Transverse colon (tissue), 3 donors: ENCODE data around the gene PCAT6.

Source experiments
- POLR2A ChIP-seq: fragments of 450-650 bp; IDR thresholded peaks from one replicate; pipeline ENCODE4 v1.6.1; 2016; ENCODE audit warnings: antibody characterized with exemption, mild to moderate bottlenecking, moderate library complexity
- TF ChIP-seq, protein P1 (sequence below), 5 experiments: fragments of 200-600 bp in 3 of 5; fragments of 450-650 bp in 2 of 5; sonication (generic) in 3 of 5; IDR thresholded peaks; 1 replicate in 2 of 5; 2 replicates in 3 of 5; pipeline ENCODE4 v1.5.1; 2016 to 2017; ENCODE audit warnings: antibody characterized with exemption in 5 of 5, inconsistent platforms in 3 of 5, mild to moderate bottlenecking in 2 of 5, moderate library complexity in 1 of 5

DNA sequence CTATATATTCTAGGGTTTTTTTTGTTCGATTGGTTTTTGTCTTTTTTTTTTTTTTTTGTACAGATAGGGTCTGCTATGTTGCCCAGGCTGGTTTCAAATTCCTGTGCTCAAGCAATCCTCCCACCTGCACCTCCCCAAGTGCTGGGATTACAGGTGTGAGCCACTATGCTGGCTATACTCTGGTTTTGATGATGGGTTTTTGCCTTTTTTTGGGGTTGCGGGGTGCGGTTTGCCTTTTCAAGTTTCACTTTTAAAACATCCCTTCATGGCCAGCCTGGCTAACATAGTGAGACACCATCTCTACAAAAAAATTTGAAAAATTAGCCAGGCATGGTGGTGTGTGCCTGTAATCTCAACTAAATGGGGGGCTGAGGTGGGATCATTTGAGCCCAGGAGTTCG lies 12.5 kb upstream of the PCAT6 start:
- TF ChIP-seq, protein P1, sequence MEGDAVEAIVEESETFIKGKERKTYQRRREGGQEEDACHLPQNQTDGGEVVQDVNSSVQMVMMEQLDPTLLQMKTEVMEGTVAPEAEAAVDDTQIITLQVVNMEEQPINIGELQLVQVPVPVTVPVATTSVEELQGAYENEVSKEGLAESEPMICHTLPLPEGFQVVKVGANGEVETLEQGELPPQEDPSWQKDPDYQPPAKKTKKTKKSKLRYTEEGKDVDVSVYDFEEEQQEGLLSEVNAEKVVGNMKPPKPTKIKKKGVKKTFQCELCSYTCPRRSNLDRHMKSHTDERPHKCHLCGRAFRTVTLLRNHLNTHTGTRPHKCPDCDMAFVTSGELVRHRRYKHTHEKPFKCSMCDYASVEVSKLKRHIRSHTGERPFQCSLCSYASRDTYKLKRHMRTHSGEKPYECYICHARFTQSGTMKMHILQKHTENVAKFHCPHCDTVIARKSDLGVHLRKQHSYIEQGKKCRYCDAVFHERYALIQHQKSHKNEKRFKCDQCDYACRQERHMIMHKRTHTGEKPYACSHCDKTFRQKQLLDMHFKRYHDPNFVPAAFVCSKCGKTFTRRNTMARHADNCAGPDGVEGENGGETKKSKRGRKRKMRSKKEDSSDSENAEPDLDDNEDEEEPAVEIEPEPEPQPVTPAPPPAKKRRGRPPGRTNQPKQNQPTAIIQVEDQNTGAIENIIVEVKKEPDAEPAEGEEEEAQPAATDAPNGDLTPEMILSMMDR (IDR thresholded peaks at IDR 0.05) = no peak
- TF ChIP-seq POLR2A = no peak
